Fibroblast of lung (primary cell): ENCODE data around the gene MAZ. TPM values are rescaled to one million over a fixed set of nuclear protein-coding genes. Genes with fewer than 3 reads are reported as not detected.

Experiments
- DNase-seq, 2 donors: peaks; one replicate each; pipeline versions ENCODE4 v3.0.0 to v3.0.0-alpha.2; 2010; ENCODE audit warnings: low read depth in 2 of 2
- H2AFZ ChIP-seq: 2 replicates; pipeline ENCODE4 v1.5.1; 2012; ENCODE audit warnings: low read length, control low read depth, inconsistent platforms
- H3K27ac ChIP-seq: 2 replicates; pipeline ENCODE4 v1.5.1; 2011; ENCODE audit warnings: low read length, control low read depth; ENCODE audit not compliant: insufficient read depth
- H3K27me3 ChIP-seq: 2 replicates; pipeline ENCODE4 v1.5.1; 2011; ENCODE audit warnings: mild to moderate bottlenecking, low read length; ENCODE audit not compliant: control insufficient read depth, insufficient read depth
- H3K36me3 ChIP-seq: 2 replicates; pipeline ENCODE4 v1.5.1; 2011; ENCODE audit warnings: low read length; ENCODE audit not compliant: control insufficient read depth, insufficient read depth
- H3K4me1 ChIP-seq: 2 replicates; pipeline ENCODE4 v1.5.1; 2011; ENCODE audit warnings: low read length; ENCODE audit not compliant: control insufficient read depth, insufficient read depth; ENCODE audit errors: extremely low read depth
- H3K4me2 ChIP-seq: 2 replicates; pipeline ENCODE4 v1.5.1; 2011; ENCODE audit warnings: low read length, control low read depth; ENCODE audit not compliant: insufficient read depth; ENCODE audit errors: extremely low read depth
- H3K4me3 ChIP-seq, 4 experiments: fragments of 200-600 bp in 1 of 4; sonication (generic) in 1 of 4; replicated peaks in 1 of 4; 2 replicates each; pipeline ENCODE4 v1.5.1; 2011 to 2016; ENCODE audit warnings: low read length in 4 of 4, low read depth in 3 of 4, mild to moderate bottlenecking in 3 of 4, control low read depth in 2 of 4, inconsistent platforms in 1 of 4, mixed read lengths in 1 of 4; ENCODE audit not compliant: insufficient read depth in 1 of 4; ENCODE audit errors: control extremely low read depth in 1 of 4
- H3K79me2 ChIP-seq: 2 replicates; pipeline ENCODE4 v1.5.1; 2012; ENCODE audit warnings: mild to moderate bottlenecking, low read length, inconsistent platforms; ENCODE audit not compliant: control insufficient read depth, insufficient read depth
- H3K9ac ChIP-seq: 2 replicates; pipeline ENCODE4 v1.5.1; 2011; ENCODE audit warnings: mild to moderate bottlenecking, low read length, control low read depth; ENCODE audit not compliant: insufficient read depth
- H3K9me3 ChIP-seq: 2 replicates; pipeline ENCODE4 v1.5.1; 2012; ENCODE audit warnings: low read depth, low read length; ENCODE audit not compliant: control insufficient read depth, insufficient read depth
- H4K20me1 ChIP-seq: 2 replicates; pipeline ENCODE4 v1.5.1; 2011; ENCODE audit warnings: low read length; ENCODE audit not compliant: control insufficient read depth, insufficient read depth; ENCODE audit errors: extremely low read depth
- EZH2 ChIP-seq: IDR thresholded peaks from 2 replicates; pipeline ENCODE4 v1.5.1; 2012; ENCODE audit warnings: low read length, control low read depth, mild to moderate bottlenecking; ENCODE audit errors: missing control alignments
- polyA plus RNA-seq, 2 donors: library from polyadenylated mRNA; depleted of rRNA in 1 of 2; stranded (reverse) in 1 of 2; unstranded in 1 of 2; fragments of >200 nt; gene quantifications; 2 replicates each; pipeline ENCODE4 v1.2.1, GENCODE V29; 2011 to 2012; ENCODE audit warnings: missing spikeins in 1 of 2
- total RNA-seq: library from RNA; depleted of rRNA; stranded (reverse); fragments of >200 nt; gene quantifications from 2 replicates; pipeline ENCODE4 v1.2.1, GENCODE V29; 2014
- TF ChIP-seq, protein P1 (sequence below), 2 donors: IDR thresholded peaks in 1 of 2; conservative IDR thresholded peaks in 1 of 2; 1 replicate in 1 of 2; 2 replicates in 1 of 2; pipeline ENCODE4 v1.5.1; 2011 to 2012; ENCODE audit warnings: low read length in 2 of 2, control low read depth in 1 of 2, inconsistent platforms in 1 of 2, low read depth in 1 of 2, mild to moderate bottlenecking in 1 of 2

Gene MAZ
- total and polyA plus RNA-seq, 2 donors (not counting 1 experiment from before 2014, with no cell fraction given) = 68.1 to 131 TPM

DNA sequence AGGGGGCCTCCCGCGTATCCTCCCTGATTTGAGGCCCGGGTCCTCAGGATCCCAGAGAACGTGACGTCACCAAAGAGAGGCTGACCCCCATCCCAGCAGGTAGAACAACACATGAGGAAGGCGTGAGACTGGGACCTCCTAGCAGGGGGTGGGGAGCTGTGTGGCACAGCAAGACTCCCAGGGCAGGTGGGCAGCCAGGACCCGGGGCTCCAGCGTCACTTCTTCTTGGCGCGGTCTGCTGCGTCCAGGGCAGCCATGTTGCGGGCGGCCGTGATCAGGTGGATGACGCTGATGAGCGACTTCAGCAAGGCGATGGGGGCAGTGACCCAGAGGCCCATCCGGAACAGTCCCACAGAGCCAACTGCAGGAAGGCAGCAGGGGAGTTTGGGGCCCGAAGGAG is 52.6 kb downstream of the MAZ start:
- Histone ChIP-seq H3K4me1 (no peaks in the 10 kb centered on the region), H3K79me2 (peaks cover 14% of the 10 kb centered on the region), H3K27ac (no peak overlapping the region), H3K9me3 (no peaks in the 10 kb centered on the region), H3K27me3 (no peaks in the 10 kb centered on the region), H3K36me3 (peaks cover 9% of the 10 kb centered on the region), H3K4me2 (no peak overlapping the region), H3K4me3 (no peak overlapping the region), H2AFZ (no peak overlapping the region), H4K20me1 (no peaks in the 10 kb centered on the region), H3K9ac (no peak overlapping the region)
- no peak for DNase-seq
- TF ChIP-seq EZH2 = no peak
- TF ChIP-seq, protein P1, sequence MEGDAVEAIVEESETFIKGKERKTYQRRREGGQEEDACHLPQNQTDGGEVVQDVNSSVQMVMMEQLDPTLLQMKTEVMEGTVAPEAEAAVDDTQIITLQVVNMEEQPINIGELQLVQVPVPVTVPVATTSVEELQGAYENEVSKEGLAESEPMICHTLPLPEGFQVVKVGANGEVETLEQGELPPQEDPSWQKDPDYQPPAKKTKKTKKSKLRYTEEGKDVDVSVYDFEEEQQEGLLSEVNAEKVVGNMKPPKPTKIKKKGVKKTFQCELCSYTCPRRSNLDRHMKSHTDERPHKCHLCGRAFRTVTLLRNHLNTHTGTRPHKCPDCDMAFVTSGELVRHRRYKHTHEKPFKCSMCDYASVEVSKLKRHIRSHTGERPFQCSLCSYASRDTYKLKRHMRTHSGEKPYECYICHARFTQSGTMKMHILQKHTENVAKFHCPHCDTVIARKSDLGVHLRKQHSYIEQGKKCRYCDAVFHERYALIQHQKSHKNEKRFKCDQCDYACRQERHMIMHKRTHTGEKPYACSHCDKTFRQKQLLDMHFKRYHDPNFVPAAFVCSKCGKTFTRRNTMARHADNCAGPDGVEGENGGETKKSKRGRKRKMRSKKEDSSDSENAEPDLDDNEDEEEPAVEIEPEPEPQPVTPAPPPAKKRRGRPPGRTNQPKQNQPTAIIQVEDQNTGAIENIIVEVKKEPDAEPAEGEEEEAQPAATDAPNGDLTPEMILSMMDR (conservative IDR thresholded peaks at IDR 0.05 in 1 of 2, IDR thresholded peaks at IDR 0.05 in 1 of 2; ENCODE audit: low read depth in 1 of 2, low read length in 2 of 2) = no peak

DNA sequence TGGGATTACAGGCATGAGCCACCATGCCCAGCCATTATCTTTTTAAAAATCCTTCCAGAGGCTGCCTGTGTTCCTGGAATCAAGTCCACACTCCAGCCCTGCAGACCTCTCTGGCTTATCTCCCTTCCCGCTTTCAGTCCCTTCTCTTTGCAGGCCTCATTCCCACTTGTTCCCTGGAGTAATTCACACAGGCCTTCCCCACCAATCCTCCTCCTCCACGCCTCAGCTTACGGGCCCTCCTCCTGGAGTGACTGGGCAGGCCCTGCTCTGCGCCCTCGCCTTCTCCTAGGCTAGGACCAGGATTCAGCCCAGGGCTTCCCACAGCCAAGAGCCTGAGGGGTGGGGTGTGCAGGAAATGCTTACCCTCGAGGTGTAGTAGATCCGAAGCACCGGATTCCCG is 53.9 kb downstream of the MAZ start:
- H3K27ac ChIP-seq = no peak overlapping the region
- H3K4me3 ChIP-seq = no peak overlapping the region
- H3K4me2 ChIP-seq = no peak overlapping the region
- DNase-seq = no peak
- no peaks in the 10 kb centered on the region for H4K20me1 ChIP-seq
- H3K79me2 ChIP-seq = peaks cover 14% of the 10 kb centered on the region
- peaks cover 9% of the 10 kb centered on the region for H3K36me3 ChIP-seq
- H3K27me3 ChIP-seq = no peaks in the 10 kb centered on the region
- H3K9ac ChIP-seq = no peak overlapping the region
- no peak overlapping the region for H2AFZ ChIP-seq
- H3K9me3 ChIP-seq = no peaks in the 10 kb centered on the region
- TF ChIP-seq, protein P1 (conservative IDR thresholded peaks at IDR 0.05 in 1 of 2, IDR thresholded peaks at IDR 0.05 in 1 of 2; ENCODE audit: low read depth in 1 of 2, low read length in 2 of 2) = no peak
- TF ChIP-seq EZH2 = no peak
- H3K4me1 ChIP-seq = no peaks in the 10 kb centered on the region

Other genes with a start within 250 kb of the MAZ start
- not detected in 2 replicates for gene SPN, start 143.3 kb upstream of the MAZ start, total RNA-seq
- gene SPN, start 143.3 kb upstream of the MAZ start, polyA plus RNA-seq = 0.01 and 0.05 TPM in 2 replicates
- gene QPRT, start 127.3 kb upstream of the MAZ start, total RNA-seq = 53.7 and 94.0 TPM in 2 replicates
- gene QPRT, start 127.3 kb upstream of the MAZ start, polyA plus RNA-seq = 10.3 and 27.7 TPM in 2 replicates
- not detected in 2 replicates for gene C16orf54, start 60.5 kb upstream of the MAZ start, total RNA-seq
- not detected in 2 replicates for gene C16orf54, start 60.5 kb upstream of the MAZ start, polyA plus RNA-seq
- not detected in 2 replicates for gene ZG16, start 28.3 kb upstream of the MAZ start, total RNA-seq
- gene ZG16, start 28.3 kb upstream of the MAZ start, polyA plus RNA-seq = not detected in 2 replicates
- 4.4 and 17.7 TPM in 2 replicates for gene KIF22, start 15.8 kb upstream of the MAZ start, total RNA-seq
- gene KIF22, start 15.8 kb upstream of the MAZ start, polyA plus RNA-seq = 12.3 and 43.3 TPM in 2 replicates
- gene PRRT2, start 5.7 kb downstream of the MAZ start, total RNA-seq = 2.1 TPM in 2 replicates
- 1.3 and 2.9 TPM in 2 replicates for gene PRRT2, start 5.7 kb downstream of the MAZ start, polyA plus RNA-seq
- 10.7 and 12.1 TPM in 2 replicates for gene PAGR1, start 9.6 kb downstream of the MAZ start, total RNA-seq
- gene PAGR1, start 9.6 kb downstream of the MAZ start, polyA plus RNA-seq = 10.0 and 16.2 TPM in 2 replicates
- 336 and 518 TPM in 2 replicates for gene MVP, start 13.9 kb downstream of the MAZ start, total RNA-seq
- 208 and 214 TPM in 2 replicates for gene MVP, start 13.9 kb downstream of the MAZ start, polyA plus RNA-seq
- 89.1 and 99.6 TPM in 2 replicates for gene CDIPT, start 56.7 kb downstream of the MAZ start, total RNA-seq
- 78.1 and 84.9 TPM in 2 replicates for gene CDIPT, start 56.7 kb downstream of the MAZ start, polyA plus RNA-seq
- 1.8 and 2.6 TPM in 2 replicates for gene SEZ6L2, start 93.0 kb downstream of the MAZ start, total RNA-seq
- 0.80 and 1.2 TPM in 2 replicates for gene SEZ6L2, start 93.0 kb downstream of the MAZ start, polyA plus RNA-seq
- 5.4 and 5.9 TPM in 2 replicates for gene ASPHD1, start 94.0 kb downstream of the MAZ start, total RNA-seq
- gene ASPHD1, start 94.0 kb downstream of the MAZ start, polyA plus RNA-seq = 0.77 and 1.3 TPM in 2 replicates
- 4.6 and 6.3 TPM in 2 replicates for gene KCTD13, start 119.7 kb downstream of the MAZ start, total RNA-seq
- 5.7 and 5.9 TPM in 2 replicates for gene KCTD13, start 119.7 kb downstream of the MAZ start, polyA plus RNA-seq
- gene TMEM219, start 155.6 kb downstream of the MAZ start, total RNA-seq = 80.6 and 100 TPM in 2 replicates
- 79.4 and 86.3 TPM in 2 replicates for gene TMEM219, start 155.6 kb downstream of the MAZ start, polyA plus RNA-seq
- 36.5 and 41.3 TPM in 2 replicates for gene TAOK2, start 167.3 kb downstream of the MAZ start, total RNA-seq
- gene TAOK2, start 167.3 kb downstream of the MAZ start, polyA plus RNA-seq = 12.3 and 14.3 TPM in 2 replicates
- gene HIRIP3, start 189.1 kb downstream of the MAZ start, total RNA-seq = 5.6 and 7.9 TPM in 2 replicates
- 3.0 and 7.2 TPM in 2 replicates for gene HIRIP3, start 189.1 kb downstream of the MAZ start, polyA plus RNA-seq
- gene INO80E, start 189.7 kb downstream of the MAZ start, total RNA-seq = 16.3 and 18.5 TPM in 2 replicates
- 21.9 and 37.1 TPM in 2 replicates for gene INO80E, start 189.7 kb downstream of the MAZ start, polyA plus RNA-seq
- gene DOC2A, start 204.5 kb downstream of the MAZ start, total RNA-seq = 0.26 and 0.33 TPM in 2 replicates
- gene DOC2A, start 204.5 kb downstream of the MAZ start, polyA plus RNA-seq = 0.03 TPM in 1 of 2 replicates, not detected in the other
- not detected in 2 replicates for gene C16orf92, start 216.7 kb downstream of the MAZ start, total RNA-seq
- gene C16orf92, start 216.7 kb downstream of the MAZ start, polyA plus RNA-seq = not detected in 2 replicates
- gene TLCD3B, start 224.7 kb downstream of the MAZ start, total RNA-seq = not detected in 2 replicates
- 0.11 TPM in 1 of 2 replicates, not detected in the other for gene TLCD3B, start 224.7 kb downstream of the MAZ start, polyA plus RNA-seq